ENCODE measurements around the gene MRPL41.
"Not testable (repeated sequence)": the region's sequence is repeated elsewhere in the genome, so short reads cannot be mapped to it uniquely, and the experiment has no call there.

- not testable (repeated sequence) for TF ChIP-seq POLR2A, CTCF, POLR2AphosphoS5 (IDR thresholded peaks at IDR 0.05)
Measured at GRCh38 chr9:137518661-137519459, 32.8 kb upstream of the MRPL41 start.
